Keratinocyte (primary cell): ENCODE data around the gene PPP2R5E. TPM values are rescaled to one million over a fixed set of nuclear protein-coding genes. Genes with fewer than 3 reads are reported as not detected.

Source experiments
- DNase-seq: peaks from one replicate; pipeline ENCODE4 v3.0.0-alpha.2; 2011; ENCODE audit warnings: low read depth, missing footprints, low spot score
- FAIRE-seq: peaks from 2 replicates; lab custom pipeline; 2011; peaks lifted over from hg19 to GRCh38; lab: Jason Lieb, UNC
- H2AFZ ChIP-seq: 2 replicates; pipeline ENCODE4 v1.6.0; 2012; ENCODE audit warnings: low read length, control low read depth, inconsistent platforms; ENCODE audit not compliant: control insufficient read depth
- H3K27ac ChIP-seq: 2 replicates; pipeline ENCODE4 v1.5.1; 2011; ENCODE audit warnings: low read length; ENCODE audit not compliant: control insufficient read depth, insufficient read depth
- H3K27me3 ChIP-seq: 3 replicates; pipeline ENCODE4 v1.6.0; 2011; ENCODE audit warnings: low read length; ENCODE audit not compliant: control insufficient read depth, insufficient read depth; ENCODE audit errors: extremely low read depth
- H3K36me3 ChIP-seq, 2 experiments: 2 replicates in 1 of 2; 3 replicates in 1 of 2; pipeline ENCODE4 v1.5.1; 2011; ENCODE audit warnings: low read length in 2 of 2, mild to moderate bottlenecking in 1 of 2; ENCODE audit not compliant: control insufficient read depth in 2 of 2, insufficient read depth in 2 of 2; ENCODE audit errors: extremely low read depth in 1 of 2
- H3K4me1 ChIP-seq: 3 replicates; pipeline ENCODE4 v1.5.1; 2011; ENCODE audit warnings: low read length; ENCODE audit not compliant: control insufficient read depth, insufficient read depth; ENCODE audit errors: extremely low read depth
- H3K4me2 ChIP-seq: 3 replicates; pipeline ENCODE4 v1.6.0; 2011; ENCODE audit warnings: low read depth, low read length; ENCODE audit not compliant: control insufficient read depth, insufficient read depth; ENCODE audit errors: extremely low read depth
- H3K4me3 ChIP-seq, 3 experiments: fragments of 200-600 bp in 1 of 3; sonication (generic) in 1 of 3; 2 replicates in 2 of 3; 3 replicates in 1 of 3; pipeline ENCODE4 v1.5.1; 2011 to 2016; ENCODE audit warnings: low read length in 3 of 3, mild to moderate bottlenecking in 3 of 3, control low read depth in 2 of 3, inconsistent platforms in 1 of 3, low read depth in 1 of 3, mixed read lengths in 1 of 3, mixed run types in 1 of 3, moderate library complexity in 1 of 3; ENCODE audit not compliant: control insufficient read depth in 2 of 3, insufficient read depth in 2 of 3; ENCODE audit errors: extremely low read depth in 1 of 3
- H3K79me2 ChIP-seq: 2 replicates; pipeline ENCODE4 v1.6.0; 2012; ENCODE audit warnings: low read length; ENCODE audit not compliant: control insufficient read depth, insufficient read depth
- H3K9ac ChIP-seq: 3 replicates; pipeline ENCODE4 v1.6.0; 2011; ENCODE audit warnings: low read length; ENCODE audit not compliant: control insufficient read depth, insufficient read depth; ENCODE audit errors: extremely low read depth
- H3K9me1 ChIP-seq: 3 replicates; pipeline ENCODE4 v1.6.0; 2011; ENCODE audit warnings: low read length; ENCODE audit not compliant: control insufficient read depth, insufficient read depth; ENCODE audit errors: extremely low read depth
- H3K9me3 ChIP-seq: 2 replicates; pipeline ENCODE4 v1.5.1; 2012; ENCODE audit warnings: low read depth, low read length; ENCODE audit not compliant: control insufficient read depth
- H4K20me1 ChIP-seq: 3 replicates; pipeline ENCODE4 v1.6.0; 2011; ENCODE audit warnings: low read length; ENCODE audit not compliant: control insufficient read depth, insufficient read depth; ENCODE audit errors: extremely low read depth
- CTCF ChIP-seq, 3 experiments: IDR thresholded peaks in 1 of 3; conservative IDR thresholded peaks in 1 of 3; optimal IDR thresholded peaks in 1 of 3; 2 replicates in 2 of 3; 3 replicates in 1 of 3; pipeline versions ENCODE3 to v1.5.1; 2011; ENCODE audit warnings: low read length in 3 of 3, mild to moderate bottlenecking in 3 of 3, moderate library complexity in 2 of 3, control low read depth in 1 of 3, inconsistent platforms in 1 of 3; ENCODE audit not compliant: insufficient read depth in 2 of 3; ENCODE audit errors: extremely low read depth in 1 of 3
- EZH2 ChIP-seq: IDR thresholded peaks from one replicate; pipeline ENCODE4 v1.6.1; 2012; ENCODE audit warnings: inconsistent platforms, mild to moderate bottlenecking, low read length, moderate library complexity
- dilution Hi-C: fragments of 300-500 bp; cut with MboI; formaldehyde crosslinking; loops from one replicate; pipeline ENCODE4 v1.7.0; 2020; ENCODE audit warnings: low sequenced_read_pairs; ENCODE audit not compliant: extremely low pct_ligation_motif_present
- polyA plus RNA-seq, 5 experiments: library from polyadenylated mRNA; depleted of rRNA in 3 of 5; stranded (reverse) in 3 of 5; stranded (forward) in 1 of 5; unstranded in 1 of 5; fragments of >200 nt; gene quantifications; 1 replicate in 1 of 5; 2 replicates in 3 of 5; 3 replicates in 1 of 5; pipeline versions ENCODE4 v1.2.1 to v1.2.3, GENCODE V29; 2011 to 2012; ENCODE audit warnings: missing spikeins in 2 of 5, low read depth in 1 of 5, low replicate concordance in 1 of 5
- small RNA-seq, 3 experiments: library from RNA; depleted of rRNA; stranded (forward); fragments of <200 nt; gene quantifications; one replicate each; pipeline ENCODE3, GENCODE V24; 2012; ENCODE audit warnings: low read depth in 3 of 3, low replicate concordance in 1 of 3; ENCODE audit not compliant: insufficient read length in 3 of 3

Gene PPP2R5E
- polyA plus RNA-seq, 1 donor (not counting 4 experiments of a cell fraction or from before 2014, with no cell fraction given): 22.7 TPM

GRCh38 chr14:63322472-63322871 is 220.7 kb downstream of the PPP2R5E start:
- Histone ChIP-seq H3K9me1 (no peaks in the 10 kb centered on the region), H3K4me2 (no peak overlapping the region), H3K27me3 (no peaks in the 10 kb centered on the region), H3K27ac (no peak overlapping the region), H3K79me2 (no peaks in the 10 kb centered on the region), H3K9me3 (no peaks in the 10 kb centered on the region), H3K4me3 (no peak overlapping the region), H3K4me1 (no peaks in the 10 kb centered on the region), H2AFZ (no peak overlapping the region), H3K36me3 (no peaks in the 10 kb centered on the region), H3K9ac (no peak overlapping the region), H4K20me1 (no peaks in the 10 kb centered on the region)
- dilution Hi-C loops: no loop called here
- TF ChIP-seq EZH2: no peak
- no peak for TF ChIP-seq CTCF (optimal IDR thresholded peaks at IDR 0.05 in 1 of 3, IDR thresholded peaks at IDR 0.05 in 1 of 3, conservative IDR thresholded peaks at IDR 0.05 in 1 of 3; ENCODE audit: extremely low read depth in 1 of 3, insufficient read depth in 2 of 3, low read length in 3 of 3)
- FAIRE-seq (no peak), DNase-seq (no peak)

Small RNA genes within 50 kb of the gene (small RNA-seq; reads per million reads assigned to genes)
- 0 reads per million in 3 experiments for gene RF00601

Other genes with a start within 250 kb of the PPP2R5E start
- not detected in 3 replicates for gene GPHB5, start 224.4 kb downstream of the PPP2R5E start, polyA plus RNA-seq
- gene WDR89, start 98.5 kb upstream of the PPP2R5E start, polyA plus RNA-seq: 6.4 to 14.3 TPM (median 9.4 TPM) in 3 replicates
- gene SGPP1, start 184.7 kb upstream of the PPP2R5E start, polyA plus RNA-seq: 14.7 to 28.7 TPM (median 17.6 TPM) in 3 replicates